Measurements from ENCODE around the gene RAB3GAP2. TPM values are rescaled to one million over a fixed set of nuclear protein-coding genes. Genes with fewer than 3 reads are reported as not detected.

The RAB3GAP2 gene
- total and polyA plus RNA-seq, 2 of the 13 experiments (the other 11 are each of a cell fraction or from before 2014, with no cell fraction given), result 22.6 to 25.0 TPM

GRCh38 chr1:220227393-220227792 is 44.9 kb downstream of the RAB3GAP2 start (continued):
- TF ChIP-seq, protein P1, sequence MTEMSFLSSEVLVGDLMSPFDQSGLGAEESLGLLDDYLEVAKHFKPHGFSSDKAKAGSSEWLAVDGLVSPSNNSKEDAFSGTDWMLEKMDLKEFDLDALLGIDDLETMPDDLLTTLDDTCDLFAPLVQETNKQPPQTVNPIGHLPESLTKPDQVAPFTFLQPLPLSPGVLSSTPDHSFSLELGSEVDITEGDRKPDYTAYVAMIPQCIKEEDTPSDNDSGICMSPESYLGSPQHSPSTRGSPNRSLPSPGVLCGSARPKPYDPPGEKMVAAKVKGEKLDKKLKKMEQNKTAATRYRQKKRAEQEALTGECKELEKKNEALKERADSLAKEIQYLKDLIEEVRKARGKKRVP (CRISPR knock-in tag; IDR thresholded peaks at IDR 0.05), result no peak
- TF ChIP-seq CAMTA2 (CRISPR knock-in tag; IDR thresholded peaks at IDR 0.05; ENCODE audit: borderline replicate concordance), result no peak
- no peak for TF ChIP-seq GMEB2 (CRISPR knock-in tag; IDR thresholded peaks at IDR 0.05; ENCODE audit: low read depth)
- TF ChIP-seq STAG1 (CRISPR knock-in tag; IDR thresholded peaks at IDR 0.05), result no peak
- TF ChIP-seq ZNF749 (CRISPR knock-in tag; IDR thresholded peaks at IDR 0.05; ENCODE audit: borderline replicate concordance), result no peak
- no peak for TF ChIP-seq ZEB1 (IDR thresholded peaks at IDR 0.05; ENCODE audit: insufficient replicate concordance, low read depth)

DNA sequence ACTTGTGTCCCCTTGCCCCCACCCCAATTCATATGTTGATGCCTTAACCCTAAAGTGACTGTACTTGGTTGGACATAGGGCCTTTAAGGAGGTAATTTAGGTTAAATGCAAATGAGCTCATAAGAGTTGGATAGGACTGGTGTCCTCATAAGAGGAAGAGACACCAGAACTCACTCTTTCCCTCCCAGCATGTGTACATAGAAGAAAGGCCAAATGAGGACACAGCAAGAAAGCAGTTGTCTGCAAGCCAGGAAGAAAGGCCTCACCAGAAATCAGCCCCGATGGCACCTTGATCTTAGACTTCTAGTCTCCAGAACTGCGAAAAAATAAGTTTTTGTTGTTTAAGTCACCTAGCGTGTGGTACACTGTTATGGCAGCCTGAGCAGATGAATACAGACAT is 45.5 kb downstream of the RAB3GAP2 start:
- Histone ChIP-seq H3K4me2 (ENCODE audit: low read depth, low read length) (no peak overlapping the region), H3K27me3 (ENCODE audit: control insufficient read depth in 1 of 2, insufficient read depth in 2 of 2, low read length in 2 of 2) (no peaks in the 10 kb centered on the region), H3K36me3 (replicated peaks in 1 of 2; ENCODE audit: control insufficient read depth in 1 of 2, insufficient read depth in 2 of 2, low read length in 2 of 2) (peaks cover 4 to 15% of the 10 kb centered on the region in 2 experiments; a peak in 4 of 5 replicates), H4K20me1 (ENCODE audit: insufficient read depth, low read length) (0 out of 2 replicates have a peak, but pooled peaks cover 3% of the 10 kb centered on the region), H2AFZ (ENCODE audit: low read length) (no peak overlapping the region), H3K9me3 (ENCODE audit: low read length) (no peaks in the 10 kb centered on the region), H3K4me3 (replicated peaks in 1 of 3; ENCODE audit: insufficient read depth in 1 of 3, low read depth in 2 of 3, low read length in 3 of 3) (no peak overlapping the region), H3K79me2 (ENCODE audit: insufficient read depth, low read length) (peaks cover 12% of the 10 kb centered on the region), H3K9ac (ENCODE audit: insufficient read depth, low read depth, low read length) (no peak overlapping the region), H3K4me1 (ENCODE audit: insufficient read depth, low read length) (peaks cover 22% of the 10 kb centered on the region), H3K27ac (ENCODE audit: extremely low read length, insufficient read depth, low read length) (no peak overlapping the region)
- no peak for FAIRE-seq
- WGBS (ENCODE audit: low lambda C conversion rate), result 91% methylated on average over 3 of the region's 3 CpGs
- TF ChIP-seq NFRKB (IDR thresholded peaks at IDR 0.05) (no peak), IRF1 (CRISPR knock-in tag; IDR thresholded peaks at IDR 0.05; ENCODE audit: low read depth) (no peak)
- TF ChIP-seq, protein P2, sequence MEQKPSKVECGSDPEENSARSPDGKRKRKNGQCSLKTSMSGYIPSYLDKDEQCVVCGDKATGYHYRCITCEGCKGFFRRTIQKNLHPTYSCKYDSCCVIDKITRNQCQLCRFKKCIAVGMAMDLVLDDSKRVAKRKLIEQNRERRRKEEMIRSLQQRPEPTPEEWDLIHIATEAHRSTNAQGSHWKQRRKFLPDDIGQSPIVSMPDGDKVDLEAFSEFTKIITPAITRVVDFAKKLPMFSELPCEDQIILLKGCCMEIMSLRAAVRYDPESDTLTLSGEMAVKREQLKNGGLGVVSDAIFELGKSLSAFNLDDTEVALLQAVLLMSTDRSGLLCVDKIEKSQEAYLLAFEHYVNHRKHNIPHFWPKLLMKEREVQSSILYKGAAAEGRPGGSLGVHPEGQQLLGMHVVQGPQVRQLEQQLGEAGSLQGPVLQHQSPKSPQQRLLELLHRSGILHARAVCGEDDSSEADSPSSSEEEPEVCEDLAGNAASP (CRISPR knock-in tag; IDR thresholded peaks at IDR 0.05; ENCODE audit: borderline replicate concordance), result peak; percentile 73; the same call in 1 of the 2 replicates
- POLR2A ChIA-PET, result no interaction called here
- no peak for ATAC-seq
- in situ Hi-C loops (cut with HindIII; ENCODE audit: extremely low pct_ligation_motif_present, low pct_unique_long_range_greater_than_20kb), result no loop called here
- DNase-seq (ENCODE audit: low spot score), result no peak
- BruUV-seq (replicated peaks), result no TSS peak
- intact Hi-C loops (cut with micrococcal nuclease; ENCODE audit: unreplicated experiment), result loop anchor here (10.0 kb wide), 1 partner anchor 548 kb away; no protein-coding TSS in a partner anchor
- CTCF ChIA-PET (ENCODE audit: low intra/inter-chr PET ratio, low total read pairs), result no interaction called here
